Measurements from ENCODE around the gene P2RY8. TPM values are rescaled to one million over a fixed set of nuclear protein-coding genes. Genes with fewer than 3 reads are reported as not detected.
"Not testable (repeated sequence)": the region's sequence is repeated elsewhere in the genome, so short reads cannot be mapped to it uniquely, and the experiment has no call there.

Gene P2RY8
- polyA plus RNA-seq, 1 donor = 1.9 TPM

- DNase-seq = no peak
These were observed 50.8 kb downstream of the P2RY8 start for GRCh38 chrX:1486177-1486576.

GRCh38 chrX:1485033-1485432 is 52.0 kb downstream of the P2RY8 start:
- no peak for DNase-seq

- DNase-seq = no peak
These were observed 52.4 kb downstream of the P2RY8 start for GRCh38 chrX:1484638-1485019.

- no peak for DNase-seq
These were observed 52.9 kb downstream of the P2RY8 start for GRCh38 chrX:1483843-1484637.

GRCh38 chrX:1482530-1482928 is 54.5 kb downstream of the P2RY8 start:
- DNase-seq = not testable (repeated sequence)

- peak; percentile 54 for DNase-seq
These were observed 55.1 kb downstream of the P2RY8 start for GRCh38 chrX:1481636-1482529.

GRCh38 chrX:1480082-1480785 is 56.8 kb downstream of the P2RY8 start:
- DNase-seq = no peak

GRCh38 chrX:1477801-1478458 is 59.1 kb downstream of the P2RY8 start:
- DNase-seq = no peak

GRCh38 chrX:1477229-1477628 is 59.8 kb downstream of the P2RY8 start:
- no peak for DNase-seq

GRCh38 chrX:1476682-1477081 is 60.3 kb downstream of the P2RY8 start:
- no peak for DNase-seq

GRCh38 chrX:1475881-1476280 is 61.1 kb downstream of the P2RY8 start:
- no peak for DNase-seq

- no peak for DNase-seq
These were observed 61.5 kb downstream of the P2RY8 start for GRCh38 chrX:1475481-1475880.

- DNase-seq = not testable (repeated sequence)
These were observed 62.4 kb downstream of the P2RY8 start for GRCh38 chrX:1474593-1474992.

GRCh38 chrX:1472975-1473374 is 64.0 kb downstream of the P2RY8 start:
- DNase-seq = no peak

- no peak for DNase-seq
These were observed 68.7 kb downstream of the P2RY8 start for GRCh38 chrX:1468250-1468772.

- no peak for DNase-seq
These were observed 69.9 kb downstream of the P2RY8 start for GRCh38 chrX:1466971-1467561.

- no peak for DNase-seq
These were observed 70.7 kb downstream of the P2RY8 start for GRCh38 chrX:1466232-1466661.

- DNase-seq = no peak
These were observed 71.4 kb downstream of the P2RY8 start for GRCh38 chrX:1465286-1466231.

- DNase-seq = no peak
These were observed 72.1 kb downstream of the P2RY8 start for GRCh38 chrX:1464971-1465285.

GRCh38 chrX:1464041-1464970 is 72.7 kb downstream of the P2RY8 start:
- no peak for DNase-seq
